Islet of Langerhans (tissue), 1 donor: ENCODE data around the gene KRT38.

Experiments
- FAIRE-seq: peaks from one replicate; lab custom pipeline; 2011; peaks lifted over from hg19 to GRCh38; lab: Jason Lieb, UNC

KRT38 gene

GRCh38 chr17:41440531-41441033 is at the start of gene KRT38:
TSS of gene KRT38 (minus strand) at chr17:41440983. CDS start at chr17:41440921, 62 bp downstream.
- no peak for FAIRE-seq

GRCh38 chr17:41489531-41489930 is 48.7 kb upstream of the KRT38 start, which contains the start of gene KRT36:
TSS of gene KRT36 (minus strand) at chr17:41489910. CDS start at chr17:41489864, 46 bp downstream.
- FAIRE-seq = no peak

- FAIRE-seq = no peak
Observed at GRCh38 chr17:41486809-41487530, 46.2 kb upstream of the KRT38 start.

GRCh38 chr17:41486316-41486715 is 45.5 kb upstream of the KRT38 start:
- FAIRE-seq = no peak

- no peak for FAIRE-seq
Observed at GRCh38 chr17:41484920-41485904, 44.4 kb upstream of the KRT38 start.

GRCh38 chr17:41483991-41484826 is 43.4 kb upstream of the KRT38 start:
- FAIRE-seq = no peak

GRCh38 chr17:41483531-41483930 is 42.7 kb upstream of the KRT38 start:
- no peak for FAIRE-seq

- FAIRE-seq = no peak
Observed at GRCh38 chr17:41481036-41481435, 40.3 kb upstream of the KRT38 start, which contains the start of gene KRT35. TSS of gene KRT35 (minus strand) at chr17:41481151. CDS start at chr17:41481097, 54 bp downstream.

- FAIRE-seq = no peak
Observed at GRCh38 chr17:41480581-41480980, 39.8 kb upstream of the KRT38 start.

- FAIRE-seq = no peak
Observed at GRCh38 chr17:41480136-41480535, 39.4 kb upstream of the KRT38 start.

GRCh38 chr17:41478237-41478636 is 37.5 kb upstream of the KRT38 start:
- FAIRE-seq = no peak

- FAIRE-seq = no peak
Observed at GRCh38 chr17:41476866-41477815, 36.4 kb upstream of the KRT38 start.

- no peak for FAIRE-seq
Observed at GRCh38 chr17:41475421-41475820, 34.6 kb upstream of the KRT38 start.

GRCh38 chr17:41474863-41475262 is 34.1 kb upstream of the KRT38 start:
- FAIRE-seq = no peak

GRCh38 chr17:41468346-41468745 is 27.6 kb upstream of the KRT38 start:
- no peak for FAIRE-seq

GRCh38 chr17:41467561-41467960 is 26.8 kb upstream of the KRT38 start:
- no peak for FAIRE-seq

- no peak for FAIRE-seq
Observed at GRCh38 chr17:41466988-41467387, 26.2 kb upstream of the KRT38 start, which contains the start of gene KRT32. TSS of gene KRT32 (minus strand) at chr17:41467386. CDS start at chr17:41467325, 61 bp downstream.

- no peak for FAIRE-seq
Observed at GRCh38 chr17:41464682-41465081, 23.9 kb upstream of the KRT38 start.

- FAIRE-seq = no peak
Observed at GRCh38 chr17:41464173-41464572, 23.4 kb upstream of the KRT38 start.

- no peak for FAIRE-seq
Observed at GRCh38 chr17:41463746-41464145, 23.0 kb upstream of the KRT38 start.

GRCh38 chr17:41462705-41463104 is 21.9 kb upstream of the KRT38 start:
- FAIRE-seq = no peak
